ENCODE data around the gene ZNF831.

DNA sequence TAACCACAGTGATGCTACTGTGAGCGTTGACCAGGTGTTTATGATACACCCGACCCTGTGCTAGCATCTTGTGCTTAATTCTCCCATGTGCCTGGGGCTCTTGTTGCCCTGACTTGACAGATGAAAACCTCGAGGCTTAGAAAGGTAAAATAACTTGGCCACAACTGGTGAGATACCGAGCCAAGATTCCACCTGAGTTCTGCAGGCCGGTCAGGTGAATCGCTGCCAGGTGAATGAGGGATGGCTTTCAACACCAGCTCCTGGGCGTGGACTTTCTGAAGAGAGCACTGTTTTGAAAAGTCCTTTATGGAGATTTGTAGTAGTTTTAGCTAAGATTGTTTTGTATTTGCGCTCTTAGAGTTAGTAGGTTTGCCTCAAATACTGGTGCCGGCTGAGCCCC is 12.2 kb upstream of the ZNF831 start:
- TF ChIP-seq, protein P1, sequence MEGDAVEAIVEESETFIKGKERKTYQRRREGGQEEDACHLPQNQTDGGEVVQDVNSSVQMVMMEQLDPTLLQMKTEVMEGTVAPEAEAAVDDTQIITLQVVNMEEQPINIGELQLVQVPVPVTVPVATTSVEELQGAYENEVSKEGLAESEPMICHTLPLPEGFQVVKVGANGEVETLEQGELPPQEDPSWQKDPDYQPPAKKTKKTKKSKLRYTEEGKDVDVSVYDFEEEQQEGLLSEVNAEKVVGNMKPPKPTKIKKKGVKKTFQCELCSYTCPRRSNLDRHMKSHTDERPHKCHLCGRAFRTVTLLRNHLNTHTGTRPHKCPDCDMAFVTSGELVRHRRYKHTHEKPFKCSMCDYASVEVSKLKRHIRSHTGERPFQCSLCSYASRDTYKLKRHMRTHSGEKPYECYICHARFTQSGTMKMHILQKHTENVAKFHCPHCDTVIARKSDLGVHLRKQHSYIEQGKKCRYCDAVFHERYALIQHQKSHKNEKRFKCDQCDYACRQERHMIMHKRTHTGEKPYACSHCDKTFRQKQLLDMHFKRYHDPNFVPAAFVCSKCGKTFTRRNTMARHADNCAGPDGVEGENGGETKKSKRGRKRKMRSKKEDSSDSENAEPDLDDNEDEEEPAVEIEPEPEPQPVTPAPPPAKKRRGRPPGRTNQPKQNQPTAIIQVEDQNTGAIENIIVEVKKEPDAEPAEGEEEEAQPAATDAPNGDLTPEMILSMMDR (IDR thresholded peaks at IDR 0.05): no peak
- no peak for TF ChIP-seq POLR2A (IDR thresholded peaks at IDR 0.05)

All from thyroid gland (tissue), 4 donors.